GM19395 (cell line): ENCODE data around the gene WASF3.
A peak's percentile ranks its signal among the peaks of the same experiment; 100 is the strongest.
"Not testable (repeated sequence)": the region's sequence is repeated elsewhere in the genome, so short reads cannot be mapped to it uniquely, and the experiment has no call there.

ENCODE experiments used
- ATAC-seq: cut with Tn5 transposase; IDR thresholded peaks from one replicate; pipeline ENCODE4 v1.9.1; 2021; ENCODE audit warnings: mild to moderate bottlenecking, moderate library complexity; ENCODE audit not compliant: unreplicated experiment

WASF3 gene

DNA sequence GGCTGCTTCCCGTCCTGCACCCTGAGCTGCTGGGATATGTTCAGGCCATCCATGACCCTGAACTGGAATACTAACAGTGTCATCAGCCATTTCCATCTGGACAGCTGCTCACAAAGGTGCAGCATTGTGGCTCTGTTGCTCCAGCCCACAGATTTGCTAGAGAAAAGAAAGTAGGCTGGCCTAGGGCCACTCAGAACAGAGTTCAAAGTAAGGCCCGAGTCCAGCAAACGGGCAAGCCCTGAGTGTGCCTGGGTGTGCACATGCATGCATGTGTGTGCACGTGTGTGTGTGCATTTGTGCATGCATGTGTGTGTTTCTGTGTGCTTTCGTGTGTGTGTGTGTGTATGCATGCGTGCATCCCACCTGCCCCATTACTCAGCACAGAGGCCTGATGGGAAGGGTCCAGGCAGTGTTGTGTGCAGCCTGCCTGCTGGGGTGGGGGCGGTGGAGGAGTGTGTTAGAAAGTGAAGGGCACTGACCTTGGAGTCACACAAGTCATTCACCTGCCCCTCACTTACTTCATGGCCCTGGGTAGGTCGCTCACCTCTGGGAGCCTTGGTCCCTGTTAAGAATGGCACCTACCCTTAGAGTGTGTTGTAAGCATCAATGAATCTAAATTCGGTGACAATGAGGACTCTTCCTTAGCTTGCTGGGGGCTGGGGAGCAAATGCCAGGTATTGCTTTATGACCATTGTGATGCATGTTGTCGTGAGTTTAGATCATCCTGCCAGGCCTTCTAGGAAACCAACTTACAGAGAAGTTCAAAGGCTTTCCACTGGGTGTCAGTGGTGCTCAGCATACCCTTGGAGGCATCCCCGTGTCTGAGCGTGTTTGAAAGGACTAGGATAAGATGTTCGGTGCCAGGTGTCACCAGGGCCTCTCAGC lies 149.9 kb downstream of the WASF3 start:
- no peak for ATAC-seq

DNA sequence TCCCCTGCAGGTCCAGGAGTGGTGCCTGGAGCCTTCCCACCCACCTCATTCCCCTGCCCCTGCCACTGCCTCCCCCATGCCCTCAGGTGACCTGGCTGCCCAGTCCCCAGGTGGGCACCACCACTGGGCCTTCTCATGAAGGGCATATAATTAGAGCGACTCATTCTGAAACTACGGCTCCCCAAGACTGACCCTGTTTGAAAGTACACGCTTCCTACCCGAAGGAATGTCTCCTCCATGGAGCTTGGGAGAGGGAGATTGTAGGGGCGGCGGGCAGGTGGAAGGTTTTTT lies 150.5 kb downstream of the WASF3 start:
- ATAC-seq, result no peak

- no peak for ATAC-seq
Measured at GRCh38 chr13:26709461-26709860, 152.0 kb downstream of the WASF3 start.

- ATAC-seq, result no peak
Measured at GRCh38 chr13:26710166-26710565, 152.7 kb downstream of the WASF3 start.

- ATAC-seq, result no peak
Measured at GRCh38 chr13:26711211-26711610, 153.7 kb downstream of the WASF3 start.

GRCh38 chr13:26713341-26713740 lies 155.9 kb downstream of the WASF3 start:
- no peak for ATAC-seq

GRCh38 chr13:26716984-26717383 lies 159.5 kb downstream of the WASF3 start:
- ATAC-seq, result no peak

DNA sequence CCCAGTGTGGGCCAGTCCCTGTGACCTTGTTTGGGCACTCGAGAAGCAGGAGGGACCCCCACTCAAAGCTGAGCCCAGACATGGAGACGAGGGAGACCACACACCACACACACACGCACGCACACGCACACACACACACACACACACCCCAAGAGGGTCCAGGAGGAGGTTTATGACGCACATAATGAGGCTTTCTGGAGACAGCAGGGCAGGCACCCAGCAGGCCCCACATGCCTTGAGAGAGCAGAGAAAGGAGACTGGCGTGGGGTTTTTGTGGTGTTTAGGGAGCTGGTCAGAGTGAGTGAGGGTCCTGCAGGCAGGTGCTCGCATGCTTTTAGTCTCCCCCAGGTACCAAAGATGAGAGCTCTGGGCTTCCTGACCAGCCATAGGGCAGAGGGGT lies 160.7 kb downstream of the WASF3 start:
- no peak for ATAC-seq

DNA sequence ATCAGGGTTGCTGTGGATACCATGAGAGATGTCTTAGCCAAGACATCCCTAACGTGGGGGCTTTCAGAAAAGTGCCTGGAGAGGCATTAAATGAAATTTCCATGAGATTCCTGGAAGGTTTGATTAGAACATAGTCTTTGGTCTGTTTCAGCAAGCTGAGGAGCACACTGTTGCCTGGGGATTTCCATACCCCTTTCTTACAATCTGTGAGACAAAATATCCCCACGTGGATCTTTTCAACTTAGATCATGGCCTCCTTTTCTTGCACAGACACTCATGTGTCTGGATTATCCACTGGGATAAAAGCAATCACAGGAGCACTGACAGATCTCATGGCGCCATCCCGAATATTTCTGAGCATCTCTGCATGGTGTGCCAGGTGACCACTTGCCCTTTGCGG lies 161.4 kb downstream of the WASF3 start:
- ATAC-seq, result no peak

GRCh38 chr13:26719356-26719945 lies 162.0 kb downstream of the WASF3 start:
- ATAC-seq, result no peak

GRCh38 chr13:26721251-26722121 lies 164.0 kb downstream of the WASF3 start:
- ATAC-seq, result peak; percentile 76

DNA sequence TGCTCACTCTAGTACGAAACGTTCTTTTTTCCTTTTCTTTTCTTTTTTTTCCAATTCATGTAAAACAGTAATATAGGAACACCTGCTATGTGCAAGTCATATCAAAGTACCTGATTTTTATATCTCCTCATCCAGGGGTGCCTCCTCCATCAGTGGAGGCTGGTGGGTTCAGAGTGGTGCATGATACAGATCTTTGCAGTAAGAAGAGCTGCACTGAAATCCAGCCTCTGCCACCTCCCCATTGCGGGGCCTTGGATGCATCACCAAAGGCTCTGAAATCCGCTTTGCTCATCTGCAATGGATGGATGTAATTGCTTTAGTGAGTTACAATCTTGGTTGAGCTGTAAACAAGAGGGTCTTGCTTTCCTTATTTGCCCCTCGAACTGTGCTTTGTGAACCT lies 164.8 kb downstream of the WASF3 start:
- no peak for ATAC-seq

- ATAC-seq, result not testable (repeated sequence)
Measured at GRCh38 chr13:26723620-26724019, 166.1 kb downstream of the WASF3 start.

DNA sequence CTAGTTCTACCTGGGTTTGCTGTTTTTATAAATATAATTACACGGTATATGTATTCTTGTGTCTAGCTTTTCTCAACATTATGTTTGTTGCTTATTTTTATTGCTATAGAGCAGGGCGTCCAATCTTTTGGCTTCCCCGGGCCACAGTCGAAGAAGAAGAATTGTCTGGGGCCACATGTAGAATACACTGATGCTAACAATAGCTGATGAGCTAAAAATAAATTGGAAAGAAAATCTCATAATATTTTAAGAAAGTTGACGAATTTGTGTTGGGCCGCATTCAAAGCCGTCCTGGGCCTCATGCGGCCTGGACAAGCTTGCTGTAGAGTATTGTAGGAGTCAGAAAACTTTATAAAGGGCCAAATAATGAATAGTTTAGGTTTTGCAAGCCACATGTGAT lies 169.2 kb downstream of the WASF3 start:
- ATAC-seq, result no peak

DNA sequence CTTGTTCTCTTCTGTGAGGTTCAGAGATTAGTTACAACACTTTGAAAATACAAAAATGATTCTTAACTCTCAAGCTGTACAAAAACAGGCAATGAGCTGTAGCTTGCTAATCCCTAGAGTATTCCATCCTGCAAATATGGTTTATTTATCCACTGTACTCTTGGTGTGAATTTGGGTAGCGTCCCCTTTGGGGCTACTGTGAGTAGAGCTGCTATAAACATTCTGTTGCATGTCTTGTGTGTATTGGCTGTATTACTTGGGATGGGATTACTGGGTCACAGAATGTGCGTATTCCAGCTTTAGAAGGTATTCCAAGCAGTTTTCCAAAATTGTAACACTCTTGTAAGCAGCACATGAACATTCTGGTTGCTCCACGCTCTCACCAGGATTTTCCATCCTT lies 169.6 kb downstream of the WASF3 start:
- no peak for ATAC-seq

DNA sequence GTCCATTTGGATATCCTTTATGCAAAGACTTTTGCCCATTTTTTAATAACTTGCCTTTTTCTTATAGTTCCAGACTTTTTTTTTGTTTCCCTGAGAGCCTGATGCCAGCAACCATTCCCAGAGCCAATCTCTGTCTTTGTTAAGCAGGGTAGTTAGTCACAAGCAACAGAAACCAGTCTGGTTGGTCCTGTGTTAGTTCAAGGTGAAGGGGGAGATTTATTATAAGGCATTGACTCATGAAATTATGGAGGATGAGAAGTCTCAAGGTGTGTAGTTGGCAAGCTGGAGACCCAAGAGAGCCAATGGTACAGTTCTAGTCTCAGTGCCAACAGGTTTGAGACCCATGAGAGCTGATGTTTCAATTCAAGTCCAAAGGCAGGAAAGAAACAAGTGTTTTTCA lies 170.2 kb downstream of the WASF3 start:
- no peak for ATAC-seq

GRCh38 chr13:26735677-26736076 lies 178.2 kb downstream of the WASF3 start:
- ATAC-seq, result no peak
